Mesendoderm (in vitro differentiated cells): ENCODE data around the gene ASB2. TPM values are rescaled to one million over a fixed set of nuclear protein-coding genes. Genes with fewer than 3 reads are reported as not detected.

Experiments
- DNase-seq: peaks from one replicate; pipeline ENCODE4 v3.0.0; 2013
- H2AK5ac ChIP-seq: 2 replicates; pipeline ENCODE4 v1.6.1; 2013; ENCODE audit warnings: low read length, inconsistent platforms
- H2BK120ac ChIP-seq: 2 replicates; pipeline ENCODE4 v1.6.1; 2013; ENCODE audit warnings: low read depth, mild to moderate bottlenecking, low read length, moderate library complexity, mixed read lengths
- H2BK15ac ChIP-seq: replicated peaks from 2 replicates; pipeline ENCODE4 v1.6.1; 2013; ENCODE audit warnings: low read depth, mild to moderate bottlenecking, moderate library complexity
- H2BK5ac ChIP-seq: 2 replicates; pipeline ENCODE4 v1.6.1; 2013; ENCODE audit warnings: low read length, inconsistent platforms
- H3K18ac ChIP-seq: 2 replicates; pipeline ENCODE4 v1.6.1; 2013; ENCODE audit warnings: mild to moderate bottlenecking, low read length, mixed read lengths
- H3K23ac ChIP-seq: one replicate; pipeline ENCODE4 v1.6.1; 2013; ENCODE audit warnings: low read length
- H3K27ac ChIP-seq: 2 replicates; pipeline ENCODE4 v1.5.1; 2013; ENCODE audit warnings: low read depth, mild to moderate bottlenecking, inconsistent platforms, low read length, moderate library complexity
- H3K27me3 ChIP-seq: 2 replicates; pipeline ENCODE4 v1.6.1; 2013; ENCODE audit warnings: low read length, control low read depth, mild to moderate bottlenecking, inconsistent platforms; ENCODE audit not compliant: insufficient read depth, poor library complexity
- H3K36me3 ChIP-seq: 2 replicates; pipeline ENCODE4 v1.6.1; 2013; ENCODE audit warnings: low read length, inconsistent platforms; ENCODE audit not compliant: control insufficient read depth, insufficient read depth
- H3K4ac ChIP-seq: one replicate; pipeline ENCODE4 v1.6.1; 2013; ENCODE audit warnings: low read depth, mild to moderate bottlenecking, low read length, moderate library complexity
- H3K4me1 ChIP-seq: 2 replicates; pipeline ENCODE4 v1.6.1; 2013; ENCODE audit warnings: low read depth, low read length, inconsistent platforms; ENCODE audit not compliant: control insufficient read depth
- H3K4me2 ChIP-seq: 2 replicates; pipeline ENCODE4 v1.6.1; 2013; ENCODE audit warnings: low read length
- H3K4me3 ChIP-seq: 2 replicates; pipeline ENCODE4 v1.5.1; 2013; ENCODE audit warnings: mild to moderate bottlenecking, low read length
- H3K56ac ChIP-seq: one replicate; pipeline ENCODE4 v1.6.1; 2013; ENCODE audit warnings: low read length
- H3K79me1 ChIP-seq: 2 replicates; pipeline ENCODE4 v1.6.1; 2013; ENCODE audit warnings: low read length, inconsistent platforms
- H3K79me2 ChIP-seq: 2 replicates; pipeline ENCODE4 v1.6.1; 2013; ENCODE audit warnings: mild to moderate bottlenecking, low read length; ENCODE audit not compliant: control insufficient read depth, insufficient read depth
- H3K9ac ChIP-seq: 2 replicates; pipeline ENCODE4 v1.6.1; 2013; ENCODE audit warnings: low read length, inconsistent platforms
- H4K5ac ChIP-seq: one replicate; pipeline ENCODE4 v1.6.1; 2013; ENCODE audit warnings: low read length
- H4K8ac ChIP-seq: one replicate; pipeline ENCODE4 v1.6.1; 2013; ENCODE audit warnings: low read depth, mild to moderate bottlenecking, control low read depth, low read length, moderate library complexity
- WGBS: extraction: QIAGEN DNeasy Blood & Tissue Kit; methylation state at CpG from one replicate; pipeline ENCODE4 v1.1.7; 2013; ENCODE audit warnings: low lambda C conversion rate, missing lambda C conversion rate; ENCODE audit not compliant: insufficient coverage; ENCODE audit errors: extremely low coverage; 5-methylcytosine and 5-hydroxymethylcytosine counted together
- polyA plus RNA-seq, 2 experiments: library from polyadenylated mRNA; stranded (reverse); fragments of 200-250 nt; gene quantifications; one replicate each; pipeline ENCODE4 v1.2.3, GENCODE V29; 2013

Gene ASB2
- polyA plus RNA-seq (2013, experiment 1 of 2) = 0.45 TPM
- polyA plus RNA-seq (2013, experiment 2 of 2) = 0.41 TPM

- DNase-seq = no peak
- Histone ChIP-seq H4K5ac (no peak within 1 kb of the TSS), H3K18ac (no peak within 1 kb of the TSS), H4K8ac (no peak within 1 kb of the TSS), H3K23ac (no peak within 1 kb of the TSS), H3K4ac (no peak within 1 kb of the TSS), H3K4me3 (no peak within 1 kb of the TSS), H2AK5ac (no peak within 1 kb of the TSS), H3K56ac (no peak within 1 kb of the TSS), H2BK5ac (no peak within 1 kb of the TSS), H3K36me3 (no peaks in the 10 kb centered on the region), H3K9ac (no peak within 1 kb of the TSS), H3K79me2 (no peaks in the 10 kb centered on the region), H3K27ac (no peak within 1 kb of the TSS), H2BK15ac (no peak within 1 kb of the TSS), H3K4me1 (no peaks in the 10 kb centered on the region), H3K4me2 (no peak within 1 kb of the TSS), H3K27me3 (no peaks in the 10 kb centered on the region), H3K79me1 (no peaks in the 10 kb centered on the region), H2BK120ac (no peak within 1 kb of the TSS)
- no CpG with 5 or more reads among the region's 12 CpGs for WGBS
Measured at GRCh38 chr14:93976477-93977057, at the start of gene ASB2. Gene ASB2 (minus strand): TSS chr14:93976570. CDS start chr14:93964539, 12,031 bp downstream.

DNA sequence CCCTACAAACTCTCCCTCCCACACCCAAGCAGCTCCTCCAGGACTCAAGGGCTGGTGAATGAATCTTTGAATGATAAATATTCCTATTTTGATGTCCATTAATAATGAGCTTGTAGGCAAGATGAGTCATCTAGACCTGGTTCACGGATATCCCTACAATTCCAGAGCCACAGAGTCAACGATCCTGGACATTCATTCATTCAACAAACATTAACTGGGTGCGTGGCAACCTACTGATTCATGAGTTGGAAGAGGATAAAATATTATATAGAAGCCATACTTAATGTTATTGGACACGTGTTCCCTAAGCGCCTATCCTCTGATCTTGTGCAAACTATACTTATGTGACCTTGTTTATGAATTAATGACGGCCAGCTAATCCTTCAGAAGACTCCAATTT is 49.4 kb upstream of the ASB2 start:
- H4K8ac ChIP-seq = no peak overlapping the region
- no peak overlapping the region for H3K4ac ChIP-seq
- no CpG with 5 or more reads among the region's 6 CpGs for WGBS

GRCh38 chr14:94024549-94024948 is 48.2 kb upstream of the ASB2 start:
- Histone ChIP-seq H4K8ac (no peak overlapping the region), H3K36me3 (no peaks in the 10 kb centered on the region), H3K56ac (no peak overlapping the region), H3K79me2 (no peaks in the 10 kb centered on the region), H3K4me1 (no peaks in the 10 kb centered on the region), H3K27ac (no peak overlapping the region), H3K18ac (no peak overlapping the region), H2BK15ac (no peak overlapping the region), H4K5ac (no peak overlapping the region), H3K9ac (no peak overlapping the region), H3K4me3 (no peak overlapping the region), H3K4ac (no peak overlapping the region), H3K4me2 (no peak overlapping the region), H3K23ac (no peak overlapping the region), H3K27me3 (no peaks in the 10 kb centered on the region), H2AK5ac (no peak overlapping the region), H2BK120ac (no peak overlapping the region), H2BK5ac (no peak overlapping the region), H3K79me1 (no peaks in the 10 kb centered on the region)
- no peak for DNase-seq
- WGBS = no CpG with 5 or more reads among the region's 2 CpGs

More for the DNA sequence above, 49.4 kb upstream of the ASB2 start:
- no peak overlapping the region for H3K4me3 ChIP-seq
- no peak overlapping the region for H2BK120ac ChIP-seq
- H3K79me1 ChIP-seq = no peaks in the 10 kb centered on the region
- no peak overlapping the region for H4K5ac ChIP-seq
- H3K9ac ChIP-seq = no peak overlapping the region
- no peak overlapping the region for H2AK5ac ChIP-seq
- no peak overlapping the region for H3K23ac ChIP-seq
- no peak overlapping the region for H2BK5ac ChIP-seq
- H3K4me1 ChIP-seq = no peaks in the 10 kb centered on the region
- no peak overlapping the region for H2BK15ac ChIP-seq
- no peaks in the 10 kb centered on the region for H3K79me2 ChIP-seq
- H3K27ac ChIP-seq = no peak overlapping the region
- no peaks in the 10 kb centered on the region for H3K36me3 ChIP-seq
- no peak overlapping the region for H3K4me2 ChIP-seq
- no peaks in the 10 kb centered on the region for H3K27me3 ChIP-seq
- H3K56ac ChIP-seq = no peak overlapping the region
- no peak for DNase-seq
- no peak overlapping the region for H3K18ac ChIP-seq

GRCh38 chr14:94022532-94023411 is 46.4 kb upstream of the ASB2 start:
- no peak overlapping the region for H2BK120ac ChIP-seq
- no peak overlapping the region for H3K4ac ChIP-seq
- H3K18ac ChIP-seq = no peak overlapping the region
- H3K27ac ChIP-seq = no peak overlapping the region
- H3K79me1 ChIP-seq = no peaks in the 10 kb centered on the region
- no CpG with 5 or more reads among the region's 10 CpGs for WGBS
- no peak for DNase-seq
- H2AK5ac ChIP-seq = no peak overlapping the region
- no peaks in the 10 kb centered on the region for H3K36me3 ChIP-seq
- H3K27me3 ChIP-seq = no peaks in the 10 kb centered on the region
- H3K4me2 ChIP-seq = no peak overlapping the region
- no peak overlapping the region for H4K5ac ChIP-seq
- H3K9ac ChIP-seq = no peak overlapping the region
- no peaks in the 10 kb centered on the region for H3K79me2 ChIP-seq
- H3K56ac ChIP-seq = peak overlapping the region; percentile 20
- no peaks in the 10 kb centered on the region for H3K4me1 ChIP-seq
- no peak overlapping the region for H3K23ac ChIP-seq
- H2BK5ac ChIP-seq = no peak overlapping the region
- H4K8ac ChIP-seq = no peak overlapping the region
- H3K4me3 ChIP-seq = no peak overlapping the region
- no peak overlapping the region for H2BK15ac ChIP-seq

DNA sequence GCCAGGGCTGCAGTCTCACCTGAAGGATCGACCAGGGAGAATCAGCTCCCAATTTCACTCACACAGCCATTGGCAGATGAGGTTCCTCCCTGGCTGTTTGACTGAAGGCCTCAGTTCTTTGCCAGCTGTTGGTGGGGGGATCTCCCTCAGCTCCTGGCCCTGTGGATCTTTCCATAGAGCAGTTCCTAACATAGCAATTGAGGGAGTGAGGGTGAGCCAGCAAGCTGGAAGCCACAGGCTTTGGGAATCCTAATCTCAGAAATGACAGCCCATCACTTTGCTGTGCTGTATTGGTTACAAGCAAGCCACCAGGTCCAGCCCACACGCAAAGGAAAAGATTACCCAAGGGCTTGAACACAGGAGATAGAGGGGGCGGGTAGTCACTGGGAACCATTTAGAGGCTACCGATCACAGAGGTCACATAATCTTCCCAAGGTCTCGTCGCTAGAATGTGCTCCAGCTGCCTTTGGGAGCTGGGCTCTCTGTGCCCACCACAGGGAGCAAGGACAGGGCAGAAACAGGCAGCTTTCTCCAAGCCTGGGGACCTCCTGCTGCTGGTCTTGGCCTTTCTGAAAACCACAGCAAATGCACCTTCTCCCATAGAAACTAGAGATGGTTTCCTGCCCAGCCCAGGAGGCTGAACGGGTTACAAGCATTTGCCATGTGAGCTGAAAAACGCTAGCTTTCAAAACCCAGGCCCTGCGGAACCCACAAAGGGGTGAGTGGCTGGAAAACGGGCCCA is 45.2 kb upstream of the ASB2 start:
- no peak overlapping the region for H4K8ac ChIP-seq
- H4K5ac ChIP-seq = no peak overlapping the region
- H3K23ac ChIP-seq = no peak overlapping the region
- no peak overlapping the region for H2BK15ac ChIP-seq
- H3K4me3 ChIP-seq = no peak overlapping the region
- no peak overlapping the region for H3K4ac ChIP-seq
- H2BK120ac ChIP-seq = no peak overlapping the region
- no peaks in the 10 kb centered on the region for H3K27me3 ChIP-seq
- H3K79me2 ChIP-seq = no peaks in the 10 kb centered on the region
- H3K79me1 ChIP-seq = no peaks in the 10 kb centered on the region
- H3K27ac ChIP-seq = no peak overlapping the region
- no peak overlapping the region for H3K9ac ChIP-seq
- no peaks in the 10 kb centered on the region for H3K4me1 ChIP-seq
- no peak overlapping the region for H3K18ac ChIP-seq
- no peak for DNase-seq
- no peak overlapping the region for H2BK5ac ChIP-seq
- WGBS = no CpG with 5 or more reads among the region's 10 CpGs
- H3K4me2 ChIP-seq = no peak overlapping the region
- no peak overlapping the region for H2AK5ac ChIP-seq
- H3K36me3 ChIP-seq = no peaks in the 10 kb centered on the region
- H3K56ac ChIP-seq = no peak overlapping the region
